HG03066 (cell line): ENCODE results near the gene MKRN3.

Experiments
- ATAC-seq: cut with Tn5 transposase; IDR thresholded peaks from one replicate; pipeline ENCODE4 v1.9.1; 2021; ENCODE audit warnings: low read depth; ENCODE audit not compliant: unreplicated experiment

Gene MKRN3

DNA sequence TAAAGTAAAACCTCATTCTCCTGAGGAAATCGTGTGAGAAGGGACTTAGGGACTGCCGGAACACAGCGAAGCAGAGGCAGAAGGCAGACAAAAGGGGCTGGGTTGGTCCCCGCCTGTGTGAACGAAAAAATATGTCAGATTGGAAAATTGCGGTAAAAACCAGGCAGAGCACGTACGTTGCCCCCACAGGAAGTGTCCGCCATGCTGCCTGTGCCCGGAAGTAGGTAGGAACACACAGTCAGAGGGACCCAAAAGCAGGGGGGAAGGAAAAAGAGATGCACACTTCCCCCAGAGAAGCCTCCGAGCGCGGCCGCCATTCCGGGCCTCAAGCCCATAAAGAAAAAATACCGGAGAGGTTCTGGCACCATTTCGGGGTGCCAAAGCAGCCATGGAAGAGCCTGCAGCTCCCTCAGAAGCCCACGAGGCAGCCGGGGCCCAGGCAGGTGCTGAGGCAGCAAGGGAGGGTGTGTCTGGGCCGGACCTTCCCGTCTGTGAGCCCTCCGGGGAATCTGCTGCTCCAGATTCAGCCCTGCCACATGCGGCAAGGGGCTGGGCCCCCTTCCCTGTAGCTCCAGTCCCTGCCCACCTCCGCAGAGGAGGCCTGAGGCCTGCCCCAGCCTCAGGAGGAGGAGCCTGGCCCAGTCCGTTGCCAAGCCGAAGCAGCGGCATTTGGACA, at the start of gene MKRN3:
MKRN3 (plus strand) TSS at position 280 of the 676 bp plus-strand sequence; CDS start at position 389, 109 bp downstream.
- no peak for ATAC-seq

DNA sequence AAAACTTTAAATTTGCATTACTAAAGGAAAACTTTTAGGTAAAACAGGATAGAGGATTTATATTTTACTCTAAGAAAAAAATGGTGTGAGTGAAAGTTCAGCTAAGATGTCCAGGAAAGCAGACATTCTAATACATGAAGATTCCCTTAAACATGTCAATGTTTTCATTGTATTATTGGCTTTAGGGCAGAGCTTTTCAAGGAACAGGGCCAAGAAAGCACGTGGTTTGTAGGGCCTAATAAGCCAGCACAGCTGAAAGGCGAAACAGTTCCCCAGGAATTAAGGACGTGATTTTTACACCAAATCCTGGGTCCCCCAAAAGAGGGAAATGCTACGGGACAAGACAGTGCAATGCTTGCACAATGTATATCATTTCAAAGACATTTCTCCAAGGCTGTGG, 48.6 kb upstream of the MKRN3 start:
- no peak for ATAC-seq

- no peak for ATAC-seq
Observed at GRCh38 chr15:23518104-23518503, 47.4 kb upstream of the MKRN3 start.

GRCh38 chr15:23524816-23525215, 40.7 kb upstream of the MKRN3 start:
- no peak for ATAC-seq

DNA sequence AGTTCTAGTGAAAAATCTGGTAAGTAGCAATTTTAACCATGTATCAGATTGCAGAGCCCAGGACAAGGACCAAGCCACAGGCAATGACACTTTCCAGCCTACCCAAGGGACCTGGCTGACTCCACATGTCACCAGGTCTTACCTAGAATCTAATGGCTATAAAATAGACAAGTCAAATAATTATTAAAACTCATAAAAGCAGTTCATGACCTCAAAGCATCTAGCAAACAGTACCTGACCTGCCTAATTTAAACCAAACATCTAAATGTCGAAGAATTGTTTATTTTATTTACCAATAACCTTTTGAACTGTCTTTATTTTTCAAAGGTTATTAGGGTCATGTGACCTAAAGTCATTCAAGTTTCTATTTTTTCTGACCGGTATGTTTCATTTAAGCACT, 35.6 kb upstream of the MKRN3 start:
- no peak for ATAC-seq

GRCh38 chr15:23532024-23532423, 33.5 kb upstream of the MKRN3 start:
- no peak for ATAC-seq

DNA sequence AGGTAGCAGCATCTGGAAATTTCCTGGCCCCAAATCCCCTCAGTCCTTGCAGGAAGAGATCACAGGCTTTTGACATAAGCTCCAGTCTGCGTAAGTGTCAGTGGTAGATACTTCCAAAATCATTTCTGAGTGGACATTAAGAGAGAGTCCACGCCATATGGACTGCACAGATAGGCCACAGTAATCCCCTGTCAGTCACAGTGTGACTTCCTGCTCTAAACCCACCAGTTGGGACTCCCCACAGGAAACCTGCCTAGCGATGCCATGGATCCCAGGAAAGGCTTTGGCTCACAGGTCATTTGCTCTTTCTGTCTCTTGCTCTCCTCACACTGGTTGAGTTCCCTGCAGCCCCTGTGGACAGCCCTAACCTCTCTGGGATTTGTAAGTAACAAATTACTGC, 28.8 kb upstream of the MKRN3 start:
- no peak for ATAC-seq

- no peak for ATAC-seq
Observed at GRCh38 chr15:23538648-23539047, 26.8 kb upstream of the MKRN3 start.

GRCh38 chr15:23539892-23540291, 25.6 kb upstream of the MKRN3 start:
- ATAC-seq: no peak

GRCh38 chr15:23546158-23546557, 19.3 kb upstream of the MKRN3 start:
- ATAC-seq: no peak

- ATAC-seq: no peak
Observed at GRCh38 chr15:23548071-23548470, 17.4 kb upstream of the MKRN3 start.

DNA sequence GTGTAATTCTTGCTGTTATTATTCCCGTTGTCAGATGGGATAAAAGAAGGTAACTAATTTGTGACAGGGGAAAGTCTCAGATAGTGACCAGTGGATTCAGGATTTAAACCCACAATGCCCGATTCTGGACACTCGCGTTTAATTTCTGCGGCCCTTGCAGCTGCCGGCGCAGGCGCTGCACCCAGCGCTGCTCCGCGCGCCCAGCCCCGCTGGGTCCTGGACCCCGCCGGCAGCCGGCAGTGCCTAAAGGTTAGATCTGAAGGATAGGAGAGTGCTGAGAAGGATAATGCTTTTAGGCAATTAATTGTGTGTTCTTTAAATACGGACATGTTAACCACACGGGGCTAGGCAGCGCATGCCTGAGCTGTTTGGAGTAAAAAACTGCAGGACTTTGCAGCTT, 3.6 kb upstream of the MKRN3 start:
- ATAC-seq: no peak

- no peak for ATAC-seq
Observed at GRCh38 chr15:23564821-23565394, 566 bp upstream of the MKRN3 start.

- no peak for ATAC-seq
Observed at GRCh38 chr15:23566071-23566554, 639 bp downstream of the MKRN3 start.

- ATAC-seq: no peak
Observed at GRCh38 chr15:23566651-23567050, 1.2 kb downstream of the MKRN3 start.

DNA sequence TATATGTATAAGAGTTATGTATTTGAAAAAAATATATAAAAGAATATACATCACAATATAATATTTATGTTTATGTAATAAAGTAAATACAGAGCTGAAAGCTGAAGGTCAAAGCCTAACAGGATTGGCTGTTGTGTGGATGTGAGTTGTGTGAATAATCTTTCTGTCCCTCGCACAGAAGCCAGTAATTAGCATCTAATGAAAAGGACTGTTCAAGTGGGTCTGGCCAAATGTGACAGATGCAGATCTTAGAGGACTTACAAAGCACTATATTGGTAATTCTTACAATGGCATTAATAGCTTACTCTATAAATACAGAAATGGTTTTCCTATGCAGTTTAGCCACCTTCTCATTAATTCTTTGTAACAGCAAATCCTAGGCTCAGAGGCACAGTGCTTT, 2.4 kb downstream of the MKRN3 start:
- ATAC-seq: no peak

- ATAC-seq: no peak
Observed at GRCh38 chr15:23569151-23569925, 3.9 kb downstream of the MKRN3 start.

DNA sequence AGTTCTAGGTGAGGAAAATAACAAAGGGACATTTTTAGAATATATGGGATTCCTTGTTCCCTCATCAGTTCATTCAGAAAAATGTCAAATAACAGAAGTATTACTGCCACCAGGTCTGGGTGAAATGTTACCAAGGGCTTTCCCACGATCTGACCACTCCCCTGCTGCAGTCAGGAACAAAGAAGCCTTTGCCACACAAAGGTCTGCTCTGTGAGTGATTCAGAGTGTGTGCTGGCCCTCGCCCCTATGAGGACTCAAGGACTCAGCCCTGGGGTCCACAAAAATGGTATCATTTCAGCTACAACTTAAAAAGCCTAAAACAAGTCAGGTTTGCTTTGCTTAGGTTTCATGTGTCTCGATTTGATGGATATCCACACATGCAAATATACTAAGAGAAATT, 5.0 kb downstream of the MKRN3 start:
- no peak for ATAC-seq

DNA sequence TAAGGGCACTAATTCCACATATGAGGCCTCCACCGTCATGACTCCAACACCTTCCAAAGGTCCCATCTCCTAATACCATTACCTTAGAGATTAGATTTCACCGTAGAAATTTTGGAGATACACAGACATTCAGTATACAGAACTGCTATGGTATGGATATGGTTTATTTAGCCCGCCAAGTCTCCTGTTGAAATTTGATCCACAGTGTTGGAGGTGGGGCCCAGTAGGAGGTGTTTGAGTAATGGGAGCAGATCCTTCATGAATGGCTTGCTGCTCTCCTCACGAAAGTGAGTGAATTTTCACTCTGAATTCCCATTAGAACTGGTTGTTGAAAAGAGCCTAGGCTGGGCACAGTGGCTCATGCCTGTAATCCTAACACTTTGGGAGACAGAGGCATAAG, 7.4 kb downstream of the MKRN3 start:
- no peak for ATAC-seq

DNA sequence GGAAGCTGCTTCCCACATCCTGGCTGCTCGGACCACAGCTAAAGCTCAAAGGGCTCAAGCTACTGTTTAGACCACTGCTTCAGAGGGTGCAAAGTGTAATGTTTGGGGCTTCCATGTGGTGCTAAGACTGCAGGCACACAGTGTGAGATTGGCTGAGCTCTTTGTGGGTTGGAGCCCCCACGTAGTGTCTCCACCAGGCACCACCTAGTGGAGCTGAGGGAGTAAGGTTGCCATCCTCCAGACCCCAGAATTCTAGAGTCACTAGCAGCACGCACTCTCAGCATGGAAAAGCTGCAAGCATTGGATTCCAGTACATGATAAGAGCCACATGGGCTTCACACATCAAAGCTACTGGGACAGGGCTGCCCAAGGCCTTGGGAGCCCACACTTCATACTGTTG, 9.3 kb downstream of the MKRN3 start:
- ATAC-seq: no peak

GRCh38 chr15:23576061-23576460, 10.6 kb downstream of the MKRN3 start:
- no peak for ATAC-seq
